Left renal pelvis (tissue), 4 donors: ENCODE measurements around the gene NFAM1. TPM values are rescaled to one million over a fixed set of nuclear protein-coding genes. Genes with fewer than 3 reads are reported as not detected.

ENCODE experiments used
- DNase-seq, 4 donors: peaks; one replicate each; pipeline ENCODE4 v3.0.0-alpha.2; 2013; ENCODE audit warnings: low read depth in 4 of 4, low spot score in 3 of 4
- polyA plus RNA-seq, 4 donors: library from polyadenylated mRNA; unstranded; fragments of 120-200 nt; gene quantifications; one replicate each; pipeline ENCODE4 v1.2.1, GENCODE V29; 2013; ENCODE audit not compliant: insufficient read length in 4 of 4

NFAM1 gene
- polyA plus RNA-seq, 4 donors = 0.72 to 0.92 (median 0.82) TPM

- DNase-seq = no peak
Measured at GRCh38 chr22:42440728-42441127, 8.5 kb upstream of the NFAM1 start.

DNA sequence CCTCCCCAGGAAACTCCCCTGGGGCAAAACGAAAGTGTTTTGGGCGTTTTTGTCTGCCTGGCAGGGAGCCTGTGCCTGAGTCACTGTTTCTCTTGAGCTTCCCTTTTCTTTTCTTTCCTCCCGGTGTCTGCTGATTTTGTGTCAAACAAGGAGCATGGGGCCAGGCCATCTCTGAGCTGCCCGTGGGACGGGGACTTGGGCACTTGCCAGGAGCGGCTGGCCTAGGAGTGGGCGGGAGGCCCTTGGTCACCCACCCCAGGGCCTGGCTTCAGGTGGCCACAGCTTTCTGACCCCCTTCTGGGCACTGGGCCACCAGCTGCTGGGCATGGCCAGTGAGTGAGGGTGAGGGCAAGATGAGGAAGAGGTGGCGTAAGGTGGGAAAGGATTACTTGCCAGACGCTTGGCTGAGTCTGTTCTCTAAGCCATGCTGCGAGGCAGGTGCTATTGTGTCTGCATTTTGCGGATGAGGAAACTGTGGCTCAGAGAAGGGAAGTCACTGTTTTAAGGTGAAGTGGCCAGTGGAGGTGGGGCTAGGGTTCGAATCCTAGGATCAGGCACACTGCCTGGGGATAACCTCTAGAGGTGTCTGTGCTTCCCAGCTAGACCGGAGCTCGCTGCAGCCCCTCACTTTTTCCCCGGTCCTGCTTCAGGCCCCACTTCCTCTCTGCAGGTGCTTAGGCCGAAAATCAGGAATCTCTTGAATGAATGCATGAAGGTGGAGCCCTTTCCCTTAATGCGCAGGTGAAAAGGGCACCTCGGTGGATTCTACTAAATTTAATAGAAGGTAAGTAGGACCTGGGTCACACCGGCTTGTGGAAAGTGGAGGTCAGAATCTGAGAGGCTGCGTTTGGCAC lies 7.8 kb upstream of the NFAM1 start:
- no peak for DNase-seq

- DNase-seq = no peak
Measured at GRCh38 chr22:42439021-42439567, 6.9 kb upstream of the NFAM1 start.

DNA sequence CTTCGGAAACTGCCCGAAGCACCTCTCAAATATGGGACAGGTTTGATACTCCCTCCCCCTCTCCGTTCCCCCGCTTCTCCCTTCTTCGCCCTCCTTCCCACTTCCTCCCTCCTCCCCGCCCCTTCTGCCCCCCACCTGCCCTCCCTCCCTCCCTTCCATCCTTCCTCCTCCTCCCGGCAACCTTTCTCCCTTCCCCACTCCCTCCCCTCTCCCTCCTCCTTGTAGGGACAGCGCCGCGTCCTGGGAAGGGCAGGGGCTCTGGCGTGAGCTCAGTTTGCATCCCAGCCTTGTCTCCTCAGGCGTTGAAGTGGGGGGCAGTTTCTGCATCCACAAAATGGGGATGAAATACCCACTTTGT lies 6.1 kb upstream of the NFAM1 start:
- DNase-seq = no peak

DNA sequence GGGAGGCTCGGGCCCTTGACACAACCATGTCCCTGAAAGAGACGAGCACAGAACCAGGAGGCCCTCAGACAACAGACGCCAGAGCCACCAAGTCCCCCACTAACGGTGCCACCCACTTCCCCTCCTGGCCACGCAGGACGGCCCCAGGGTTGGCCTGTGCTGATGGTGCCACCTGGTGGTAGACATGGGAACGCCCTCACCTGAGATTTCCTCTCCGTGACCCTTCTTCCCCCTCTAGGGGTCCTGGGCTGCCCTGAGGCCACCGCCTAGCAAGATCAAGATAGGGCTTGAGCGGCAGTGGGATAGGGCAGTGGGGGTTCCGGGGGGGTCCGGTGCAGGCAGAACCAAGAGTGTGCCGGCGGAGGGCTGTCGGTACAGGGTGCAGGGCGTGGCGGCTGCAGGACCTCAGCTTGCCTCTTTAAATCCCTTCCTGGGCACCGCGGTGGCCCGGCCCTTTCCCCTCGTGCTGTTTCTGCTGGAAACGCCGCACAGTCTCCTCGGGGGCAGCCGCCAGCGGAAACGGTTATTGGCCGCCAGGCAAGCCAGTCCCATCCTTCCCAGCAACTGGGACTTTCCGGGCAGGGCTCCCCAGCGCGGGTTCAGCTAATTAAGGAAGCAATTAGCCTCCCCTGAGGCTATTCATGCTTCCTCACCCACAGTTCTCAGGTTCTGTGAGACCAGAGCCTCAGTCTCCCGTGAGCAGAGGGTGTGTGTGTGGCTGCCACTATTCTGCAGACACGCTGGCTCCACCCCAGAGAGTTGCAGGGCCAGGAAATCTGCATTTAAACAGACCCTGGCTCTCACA lies 5.5 kb upstream of the NFAM1 start:
- DNase-seq = no peak

DNA sequence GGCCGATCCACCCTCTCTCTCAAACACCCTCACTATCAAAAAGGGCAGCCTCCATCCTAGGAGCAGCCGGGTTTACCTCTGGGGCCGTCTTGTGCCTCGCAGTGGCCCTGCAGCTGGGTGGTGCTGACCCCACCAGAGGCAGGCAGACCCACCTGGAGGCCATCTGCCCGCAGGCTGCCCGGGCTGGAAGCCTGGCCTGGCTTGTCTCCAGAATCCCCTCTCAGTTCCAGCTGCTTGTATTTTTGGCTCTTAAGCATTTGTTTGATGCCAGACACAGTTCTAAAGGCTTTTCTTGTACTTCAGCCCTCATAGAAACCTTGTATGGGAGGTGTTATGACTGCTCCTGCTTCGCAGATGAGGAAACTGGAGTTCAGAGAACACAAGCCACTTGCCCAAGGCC lies 4.2 kb upstream of the NFAM1 start:
- DNase-seq = no peak

DNA sequence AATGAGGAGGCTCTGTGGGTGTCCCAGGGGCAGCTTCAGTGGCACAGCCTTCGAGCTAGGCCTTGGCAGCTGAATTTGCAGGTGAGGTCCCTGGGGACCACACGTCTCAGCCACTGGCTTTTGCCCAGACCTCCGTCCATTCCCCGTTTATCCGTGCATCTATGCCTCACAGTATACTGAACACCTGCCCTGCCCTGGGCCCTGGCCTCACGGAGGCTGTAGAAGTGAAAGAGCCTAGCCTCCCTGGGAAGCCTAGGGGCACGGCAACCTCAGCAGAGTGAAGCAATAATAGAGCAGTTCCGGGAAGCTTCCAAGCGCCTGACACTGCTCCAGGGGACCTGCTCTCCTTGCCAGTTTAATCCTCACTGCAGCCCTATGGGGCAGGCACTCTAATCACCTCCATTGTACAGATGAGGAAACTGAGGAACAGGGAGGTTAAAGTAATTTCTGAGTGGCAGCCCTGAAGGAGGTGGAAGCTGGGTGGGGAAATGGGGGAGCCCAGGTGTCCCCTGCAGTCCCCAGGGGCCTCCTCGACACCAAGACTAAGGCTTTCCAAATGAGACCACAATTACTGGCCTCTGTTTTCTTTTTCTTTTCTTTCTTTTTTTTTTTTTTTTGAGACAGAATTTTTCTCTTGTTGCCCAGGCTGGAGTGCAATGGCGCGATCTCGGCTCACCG lies 2.7 kb upstream of the NFAM1 start:
- no peak for DNase-seq

GRCh38 chr22:42433754-42434682 lies 1.8 kb upstream of the NFAM1 start:
- no peak for DNase-seq

GRCh38 chr22:42432818-42433217 lies 615 bp upstream of the NFAM1 start:
- DNase-seq = no peak

DNA sequence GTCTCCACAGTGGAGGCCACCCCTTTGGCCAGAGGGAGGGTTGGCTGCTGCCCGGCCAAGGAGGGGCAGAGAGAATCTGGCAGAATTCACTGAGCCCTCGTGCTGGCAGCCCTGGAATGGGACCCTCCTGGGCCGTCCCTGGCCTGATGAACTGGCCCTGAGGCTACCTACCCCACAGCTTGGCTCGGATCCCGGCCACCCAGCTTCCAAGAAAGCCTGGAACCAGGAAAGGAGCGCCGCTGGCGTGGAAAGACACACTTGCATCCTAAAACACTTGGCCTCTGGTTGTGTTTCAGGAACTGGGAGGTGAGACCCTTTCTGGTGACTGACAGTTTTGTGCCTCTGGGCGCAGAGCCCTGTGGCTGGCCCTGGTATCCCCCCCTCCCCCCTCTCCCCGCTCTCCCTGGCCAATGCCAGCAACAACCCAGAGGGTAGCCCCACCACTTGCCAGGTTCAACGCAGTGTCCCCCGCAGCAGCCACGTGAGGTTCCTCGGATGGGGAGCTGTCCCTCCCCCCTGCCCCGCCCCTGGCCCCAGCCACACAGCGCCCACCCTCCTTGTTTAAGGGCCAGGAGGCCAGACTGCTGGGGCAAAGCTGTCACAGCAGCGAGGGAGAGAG lies 693 bp downstream of the NFAM1 start:
- no peak for DNase-seq

- no peak for DNase-seq
Measured at GRCh38 chr22:42430528-42431125, 1.6 kb downstream of the NFAM1 start.

DNA sequence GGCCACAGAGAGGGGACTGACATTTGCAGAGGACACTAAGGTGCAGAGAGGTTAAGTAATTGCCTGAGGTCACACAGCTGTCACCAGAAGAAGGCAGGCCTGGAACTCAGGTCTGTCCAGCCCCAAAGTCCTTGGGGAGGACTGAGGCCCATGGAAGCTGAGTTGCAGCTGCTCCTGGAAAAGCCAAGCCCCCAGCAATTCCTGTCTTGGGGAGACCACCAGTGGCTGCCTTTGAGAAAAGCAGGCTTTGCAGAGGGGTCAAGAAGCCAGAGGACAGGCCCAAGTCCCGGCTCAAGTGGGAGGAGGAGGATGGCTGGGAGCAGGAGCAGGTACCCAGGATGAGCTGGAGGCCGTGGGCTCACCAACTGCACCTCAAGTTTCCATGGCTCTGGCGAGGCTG lies 3.4 kb downstream of the NFAM1 start:
- no peak for DNase-seq

- no peak for DNase-seq
Measured at GRCh38 chr22:42428025-42428424, 4.2 kb downstream of the NFAM1 start.

DNA sequence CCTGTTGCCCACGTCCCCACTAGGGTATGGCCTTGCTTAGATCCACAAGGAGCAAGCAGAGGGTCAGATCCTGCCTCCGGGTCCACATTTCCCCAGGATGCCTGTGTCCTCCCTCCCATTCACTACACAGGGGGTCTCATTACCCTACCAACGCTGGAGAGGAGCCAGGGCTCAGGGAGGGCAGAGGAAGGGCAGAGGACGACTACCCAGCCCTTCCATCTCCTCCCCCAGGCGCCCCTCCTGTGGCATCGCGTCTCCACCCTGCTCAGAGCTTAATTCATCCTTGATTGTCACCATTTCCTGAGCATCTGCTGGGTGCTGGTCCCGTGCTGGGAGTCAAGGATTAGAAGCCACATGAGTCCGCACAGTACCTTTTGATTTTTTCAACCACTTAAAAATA lies 5.0 kb downstream of the NFAM1 start:
- no peak for DNase-seq

GRCh38 chr22:42425989-42426355 lies 6.2 kb downstream of the NFAM1 start:
- no peak for DNase-seq

GRCh38 chr22:42425337-42425988 lies 6.7 kb downstream of the NFAM1 start:
- no peak for DNase-seq

DNA sequence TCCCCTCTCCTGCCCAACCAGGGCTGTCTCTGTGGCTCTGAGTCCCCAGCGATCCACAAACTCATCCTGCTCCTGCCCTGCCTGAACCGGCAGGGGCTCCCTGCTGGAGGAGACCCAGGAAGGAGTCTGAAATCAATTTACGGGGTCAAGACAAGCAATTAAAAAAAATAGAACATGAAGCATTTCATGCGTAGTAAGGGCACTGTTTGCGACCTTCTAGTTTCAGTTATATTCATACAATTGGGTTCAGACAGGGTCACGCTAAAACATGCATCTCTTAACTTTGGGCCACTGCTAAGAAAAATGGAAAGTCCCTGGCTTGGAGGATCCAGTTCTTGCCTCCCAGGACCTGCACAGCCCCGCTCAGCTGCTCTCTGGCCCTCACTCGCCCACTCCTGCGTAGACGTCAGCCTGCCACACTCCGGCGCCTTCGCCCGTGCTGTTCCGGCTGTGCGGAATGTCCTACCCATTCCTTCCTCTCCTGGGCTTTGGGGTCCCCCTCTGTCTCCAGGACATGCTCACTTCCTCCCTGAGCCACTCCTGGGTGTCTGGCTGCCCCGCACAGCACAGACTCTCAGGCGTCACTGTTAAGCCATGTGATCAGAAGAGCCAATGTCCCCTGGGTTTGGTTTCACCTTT lies 12.8 kb downstream of the NFAM1 start:
- no peak for DNase-seq

DNA sequence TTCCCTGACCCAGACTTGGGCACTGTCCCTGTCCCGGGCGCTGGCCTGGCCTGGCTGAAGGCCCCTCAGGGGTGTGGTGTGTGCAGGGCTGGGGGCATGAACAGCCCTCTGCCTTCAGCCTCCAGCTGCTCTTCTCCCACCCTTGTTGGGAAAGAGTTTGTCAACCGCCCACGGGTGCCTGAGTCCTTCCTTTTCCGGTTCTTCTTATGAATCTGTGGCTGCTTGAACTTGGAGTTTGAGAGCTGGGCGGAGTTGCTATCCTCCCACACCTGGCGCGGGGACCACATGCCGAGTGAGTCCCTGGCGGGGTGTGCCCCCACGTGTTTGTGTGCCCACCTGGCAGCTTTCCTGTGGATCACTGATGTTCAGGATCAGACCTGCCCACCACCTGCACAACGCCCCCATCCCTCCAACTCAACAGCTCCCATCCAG lies 13.4 kb downstream of the NFAM1 start:
- no peak for DNase-seq
